Ecto neural progenitor cell (in vitro differentiated cells): ENCODE data around the gene S1PR3.

ENCODE experiments used
- DNase-seq: peaks from one replicate; pipeline ENCODE4 v3.0.0-alpha.2; 2018; ENCODE audit warnings: low spot score

S1PR3 gene

GRCh38 chr9:89038382-89039103 is 47.3 kb downstream of the S1PR3 start:
- no peak for DNase-seq

GRCh38 chr9:89039104-89039465 is 47.8 kb downstream of the S1PR3 start:
- no peak for DNase-seq

GRCh38 chr9:89039664-89040063 is 48.4 kb downstream of the S1PR3 start:
- DNase-seq, result no peak

- no peak for DNase-seq
Observed at GRCh38 chr9:89042984-89043383, 51.7 kb downstream of the S1PR3 start.

- no peak for DNase-seq
Observed at GRCh38 chr9:89044104-89044503, 52.8 kb downstream of the S1PR3 start.

- DNase-seq, result no peak
Observed at GRCh38 chr9:89044881-89045280, 53.6 kb downstream of the S1PR3 start.

GRCh38 chr9:89046832-89047231 is 55.6 kb downstream of the S1PR3 start:
- DNase-seq, result no peak

GRCh38 chr9:89047667-89048066 is 56.4 kb downstream of the S1PR3 start:
- DNase-seq, result no peak

- DNase-seq, result no peak
Observed at GRCh38 chr9:89048616-89049015, 57.3 kb downstream of the S1PR3 start.

- no peak for DNase-seq
Observed at GRCh38 chr9:89049646-89050045, 58.4 kb downstream of the S1PR3 start.

- DNase-seq, result no peak
Observed at GRCh38 chr9:89051421-89052025, 60.3 kb downstream of the S1PR3 start.

GRCh38 chr9:89052470-89053097 is 61.3 kb downstream of the S1PR3 start:
- no peak for DNase-seq

GRCh38 chr9:89053301-89053700 is 62.0 kb downstream of the S1PR3 start:
- DNase-seq, result no peak
